Kidney epithelial cell (primary cell): ENCODE measurements around the gene TMEM108. TPM values are rescaled to one million over a fixed set of nuclear protein-coding genes. Genes with fewer than 3 reads are reported as not detected.

Experiments
- DNase-seq: peaks from one replicate; pipeline ENCODE4 v3.0.0-alpha.2; 2010; ENCODE audit warnings: low read depth
- H3K27me3 ChIP-seq: 2 replicates; pipeline ENCODE4 v1.6.0; 2011; ENCODE audit warnings: low read length; ENCODE audit not compliant: control insufficient read depth, insufficient read depth
- H3K36me3 ChIP-seq: 2 replicates; pipeline ENCODE4 v1.5.1; 2011; ENCODE audit warnings: low read length; ENCODE audit not compliant: control insufficient read depth, insufficient read depth
- H3K4me3 ChIP-seq: 2 replicates; pipeline ENCODE4 v1.5.1; 2011; ENCODE audit warnings: low read depth, mild to moderate bottlenecking, control low read depth, low read length
- total RNA-seq: library from RNA; depleted of rRNA; stranded (reverse); fragments of >200 nt; gene quantifications from 2 replicates; pipeline ENCODE4 v1.2.3, GENCODE V29; 2015
- TF ChIP-seq, protein P1 (sequence below): IDR thresholded peaks from 2 replicates; pipeline ENCODE4 v1.5.1; 2011; ENCODE audit warnings: mild to moderate bottlenecking, moderate library complexity, low read length, control low read depth, inconsistent platforms; ENCODE audit not compliant: insufficient read depth, poor library complexity, severe bottlenecking

The TMEM108 gene
- total RNA-seq, 1 donor from 2014 or later = 4.4 TPM

DNA sequence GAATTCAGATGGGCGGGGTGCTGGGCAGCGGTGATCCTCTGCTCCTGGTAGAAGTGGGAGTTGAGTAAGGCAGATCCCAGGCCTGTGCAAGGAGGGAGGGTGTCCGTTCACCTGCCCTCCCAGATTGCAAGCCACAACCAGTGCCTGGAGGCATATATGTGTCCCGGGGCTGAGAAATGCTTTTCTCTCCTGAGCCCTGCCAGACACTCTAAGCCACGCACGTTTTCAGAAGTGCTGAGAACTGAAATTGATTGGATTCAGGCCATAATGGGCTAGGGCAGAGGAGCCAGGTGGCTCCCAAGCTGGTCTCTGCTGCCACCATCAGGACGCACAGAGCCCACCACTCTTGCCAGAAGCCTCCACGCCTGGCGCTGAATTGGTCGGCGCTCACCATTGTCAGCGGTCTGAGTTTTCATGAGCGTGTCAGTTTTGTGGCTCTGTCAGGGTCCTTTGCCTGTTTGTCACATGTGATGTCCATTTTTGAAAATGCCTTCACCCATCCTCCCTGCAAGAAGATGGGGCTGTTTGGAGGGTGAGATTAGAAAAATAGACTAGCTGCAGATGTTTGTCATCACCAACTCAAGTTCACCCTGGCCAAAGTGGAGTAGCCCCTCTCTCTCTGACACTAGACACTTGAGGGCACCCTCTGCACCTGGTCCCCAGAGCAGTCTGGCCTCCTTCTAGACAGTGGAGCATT is 346.3 kb downstream of the TMEM108 start:
- H3K4me3 ChIP-seq = no peak overlapping the region
- H3K36me3 ChIP-seq = no peaks in the 10 kb centered on the region
- DNase-seq = peak; percentile 26
- TF ChIP-seq, protein P1, sequence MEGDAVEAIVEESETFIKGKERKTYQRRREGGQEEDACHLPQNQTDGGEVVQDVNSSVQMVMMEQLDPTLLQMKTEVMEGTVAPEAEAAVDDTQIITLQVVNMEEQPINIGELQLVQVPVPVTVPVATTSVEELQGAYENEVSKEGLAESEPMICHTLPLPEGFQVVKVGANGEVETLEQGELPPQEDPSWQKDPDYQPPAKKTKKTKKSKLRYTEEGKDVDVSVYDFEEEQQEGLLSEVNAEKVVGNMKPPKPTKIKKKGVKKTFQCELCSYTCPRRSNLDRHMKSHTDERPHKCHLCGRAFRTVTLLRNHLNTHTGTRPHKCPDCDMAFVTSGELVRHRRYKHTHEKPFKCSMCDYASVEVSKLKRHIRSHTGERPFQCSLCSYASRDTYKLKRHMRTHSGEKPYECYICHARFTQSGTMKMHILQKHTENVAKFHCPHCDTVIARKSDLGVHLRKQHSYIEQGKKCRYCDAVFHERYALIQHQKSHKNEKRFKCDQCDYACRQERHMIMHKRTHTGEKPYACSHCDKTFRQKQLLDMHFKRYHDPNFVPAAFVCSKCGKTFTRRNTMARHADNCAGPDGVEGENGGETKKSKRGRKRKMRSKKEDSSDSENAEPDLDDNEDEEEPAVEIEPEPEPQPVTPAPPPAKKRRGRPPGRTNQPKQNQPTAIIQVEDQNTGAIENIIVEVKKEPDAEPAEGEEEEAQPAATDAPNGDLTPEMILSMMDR = peak; percentile 93
- no peaks in the 10 kb centered on the region for H3K27me3 ChIP-seq

DNA sequence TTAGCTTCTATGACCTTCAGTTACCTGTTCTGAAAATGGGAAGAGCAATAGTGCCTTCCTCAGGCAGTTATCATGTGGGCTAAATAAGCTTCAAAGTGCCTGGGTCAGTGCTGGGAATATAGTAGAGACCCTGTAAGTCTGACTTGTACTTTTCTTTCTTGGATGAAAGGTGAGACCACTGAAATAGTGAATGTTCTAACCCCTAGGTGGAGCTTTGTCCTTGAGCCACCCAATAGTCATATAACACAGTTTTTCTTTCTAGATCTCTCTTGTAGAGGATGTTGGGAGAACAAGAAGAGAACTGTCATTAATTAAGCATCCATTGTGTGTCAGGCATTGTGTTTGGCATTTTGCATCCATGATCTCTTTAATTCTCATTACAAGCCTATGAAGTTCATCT is 348.7 kb downstream of the TMEM108 start:
- no peak overlapping the region for H3K4me3 ChIP-seq
- TF ChIP-seq, protein P1 = peak; percentile 2
- no peak for DNase-seq
- no peaks in the 10 kb centered on the region for H3K36me3 ChIP-seq
- H3K27me3 ChIP-seq = no peaks in the 10 kb centered on the region

DNA sequence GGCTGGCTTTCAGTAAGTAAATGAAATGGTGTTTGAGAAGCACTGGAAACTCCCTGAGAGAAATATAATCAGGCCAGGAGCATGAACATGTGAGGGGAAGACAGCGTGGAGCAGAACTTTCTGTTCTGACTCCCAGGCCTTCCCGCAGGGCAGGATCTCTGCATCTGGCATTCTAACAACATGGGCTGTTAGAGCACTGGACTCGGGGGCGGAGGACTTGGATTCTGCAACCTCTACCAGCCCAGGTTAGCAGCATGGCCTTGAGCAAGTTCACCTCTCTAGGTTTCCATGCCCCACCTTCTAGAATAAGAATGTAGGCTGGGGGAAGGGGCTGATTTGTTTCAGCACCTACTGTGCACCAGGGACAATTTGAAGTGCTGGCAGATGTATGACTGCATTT is 349.1 kb downstream of the TMEM108 start:
- Histone ChIP-seq H3K27me3 (no peaks in the 10 kb centered on the region), H3K36me3 (no peaks in the 10 kb centered on the region), H3K4me3 (no peak overlapping the region)
- DNase-seq = no peak
- TF ChIP-seq, protein P1 = no peak

DNA sequence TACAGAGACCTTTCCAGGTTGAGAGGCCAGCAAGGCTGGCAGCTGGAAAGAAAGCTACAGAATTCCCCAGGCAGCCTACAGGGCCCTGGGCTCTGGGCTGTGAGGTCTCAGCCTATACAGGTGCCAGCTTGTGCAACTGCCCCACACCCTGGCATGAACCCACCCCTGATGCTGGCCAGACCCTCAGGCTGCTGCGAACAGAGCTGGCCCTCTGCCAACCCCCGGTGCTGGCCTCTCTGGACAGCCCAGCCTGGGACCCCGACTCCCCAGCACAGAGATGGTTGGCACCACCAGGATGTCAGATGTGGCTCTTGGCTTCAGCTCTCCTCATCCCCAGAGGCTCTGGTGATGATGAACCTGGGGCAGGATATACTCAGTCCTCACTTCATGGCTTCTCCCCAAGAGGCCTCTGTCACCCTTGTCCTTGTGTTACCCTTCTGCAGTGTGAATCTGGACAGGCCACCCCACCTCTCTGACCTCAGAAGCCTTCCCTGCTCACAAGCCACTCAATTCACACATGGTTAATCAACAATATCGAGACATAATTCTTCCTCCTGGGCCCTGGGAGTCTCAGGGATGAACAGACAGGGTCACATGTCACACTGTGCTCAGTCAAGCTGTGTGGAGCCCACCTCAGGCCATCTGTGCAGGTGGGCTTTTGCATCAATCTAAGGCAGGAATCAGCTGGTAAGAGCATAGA is 350.7 kb downstream of the TMEM108 start:
- TF ChIP-seq, protein P1 = no peak
- no peak for DNase-seq
- H3K27me3 ChIP-seq = no peaks in the 10 kb centered on the region
- H3K36me3 ChIP-seq = no peaks in the 10 kb centered on the region
- no peak overlapping the region for H3K4me3 ChIP-seq

DNA sequence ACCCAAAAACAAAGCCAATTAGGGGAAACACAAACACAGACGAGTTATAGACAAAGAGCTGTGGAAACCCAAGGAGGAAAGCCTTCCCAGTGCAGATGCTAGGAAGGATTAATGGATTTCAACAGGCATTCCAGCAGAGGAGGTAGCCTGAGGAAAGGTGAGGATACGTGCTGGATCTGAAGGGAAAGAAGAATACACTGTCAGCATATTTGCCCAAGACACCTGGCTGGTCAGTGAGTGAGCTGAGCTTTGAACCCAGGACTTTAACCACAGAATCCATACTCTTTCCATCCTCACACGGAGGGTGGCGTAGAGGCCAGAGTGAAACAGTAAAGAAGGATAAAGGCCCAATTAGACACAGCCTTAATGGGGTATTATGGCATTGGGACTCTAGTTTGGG is 352.5 kb downstream of the TMEM108 start:
- Histone ChIP-seq H3K27me3 (no peaks in the 10 kb centered on the region), H3K36me3 (no peaks in the 10 kb centered on the region), H3K4me3 (no peak overlapping the region)
- TF ChIP-seq, protein P1 = no peak
- no peak for DNase-seq
